Measurements from ENCODE around the gene RABL2A. TPM values are rescaled to one million over a fixed set of nuclear protein-coding genes. Genes with fewer than 3 reads are reported as not detected.
"Not testable (repeated sequence)": the region's sequence is repeated elsewhere in the genome, so short reads cannot be mapped to it uniquely, and the experiment has no call there.

The RABL2A gene
- total RNA-seq, 1 donor from 2014 or later: 17.0 TPM

- not testable (repeated sequence) for H3K4me1 Mint-ChIP-seq (ENCODE audit: low read depth, unreplicated experiment); H3K27ac Mint-ChIP-seq (ENCODE audit: unreplicated experiment); H3K36me3 Mint-ChIP-seq (ENCODE audit: unreplicated experiment); H3K9me3 Mint-ChIP-seq (ENCODE audit: unreplicated experiment); H3K27me3 Mint-ChIP-seq (ENCODE audit: unreplicated experiment)
- H3K4me3 Mint-ChIP-seq (ENCODE audit: unreplicated experiment): peak overlapping the region; percentile 75
- peak; percentile 82 for DNase-seq
- TF ChIP-seq CTCF (IDR thresholded peaks at IDR 0.05; ENCODE audit: partially characterized antibody, unreplicated experiment): peak; percentile 92
Observed at GRCh38 chr2:113604085-113604477, 23.0 kb upstream of the RABL2A start.

- not testable (repeated sequence) for DNase-seq; H3K27ac Mint-ChIP-seq (ENCODE audit: unreplicated experiment); H3K27me3 Mint-ChIP-seq (ENCODE audit: unreplicated experiment); H3K36me3 Mint-ChIP-seq (ENCODE audit: unreplicated experiment); H3K4me1 Mint-ChIP-seq (ENCODE audit: low read depth, unreplicated experiment); H3K4me3 Mint-ChIP-seq (ENCODE audit: unreplicated experiment); H3K9me3 Mint-ChIP-seq (ENCODE audit: unreplicated experiment)
Observed at GRCh38 chr2:113604661-113605060, 22.4 kb upstream of the RABL2A start.

- not testable (repeated sequence) for H3K4me3 Mint-ChIP-seq (ENCODE audit: unreplicated experiment); H3K27me3 Mint-ChIP-seq (ENCODE audit: unreplicated experiment); H3K9me3 Mint-ChIP-seq (ENCODE audit: unreplicated experiment); DNase-seq; H3K4me1 Mint-ChIP-seq (ENCODE audit: low read depth, unreplicated experiment); H3K27ac Mint-ChIP-seq (ENCODE audit: unreplicated experiment); H3K36me3 Mint-ChIP-seq (ENCODE audit: unreplicated experiment)
Observed at GRCh38 chr2:113606036-113606435, 21.0 kb upstream of the RABL2A start.

GRCh38 chr2:113609822-113610221 lies 17.2 kb upstream of the RABL2A start:
- DNase-seq; H3K9me3 Mint-ChIP-seq (ENCODE audit: unreplicated experiment); H3K27me3 Mint-ChIP-seq (ENCODE audit: unreplicated experiment); H3K27ac Mint-ChIP-seq (ENCODE audit: unreplicated experiment); H3K4me1 Mint-ChIP-seq (ENCODE audit: low read depth, unreplicated experiment); H3K36me3 Mint-ChIP-seq (ENCODE audit: unreplicated experiment); H3K4me3 Mint-ChIP-seq (ENCODE audit: unreplicated experiment): not testable (repeated sequence)

GRCh38 chr2:113621002-113621401 lies 6.1 kb upstream of the RABL2A start:
- not testable (repeated sequence) for H3K27ac Mint-ChIP-seq (ENCODE audit: unreplicated experiment); DNase-seq; H3K4me3 Mint-ChIP-seq (ENCODE audit: unreplicated experiment); H3K9me3 Mint-ChIP-seq (ENCODE audit: unreplicated experiment); H3K36me3 Mint-ChIP-seq (ENCODE audit: unreplicated experiment); H3K27me3 Mint-ChIP-seq (ENCODE audit: unreplicated experiment); H3K4me1 Mint-ChIP-seq (ENCODE audit: low read depth, unreplicated experiment)

- H3K27me3 Mint-ChIP-seq (ENCODE audit: unreplicated experiment); H3K27ac Mint-ChIP-seq (ENCODE audit: unreplicated experiment); DNase-seq; H3K9me3 Mint-ChIP-seq (ENCODE audit: unreplicated experiment); H3K36me3 Mint-ChIP-seq (ENCODE audit: unreplicated experiment); H3K4me1 Mint-ChIP-seq (ENCODE audit: low read depth, unreplicated experiment): not testable (repeated sequence)
- peak overlapping the region; percentile 46 for H3K4me3 Mint-ChIP-seq (ENCODE audit: unreplicated experiment)
Observed at GRCh38 chr2:113625906-113626305, 1.2 kb upstream of the RABL2A start.

- not testable (repeated sequence) for H3K27me3 Mint-ChIP-seq (ENCODE audit: unreplicated experiment); H3K36me3 Mint-ChIP-seq (ENCODE audit: unreplicated experiment); H3K9me3 Mint-ChIP-seq (ENCODE audit: unreplicated experiment); H3K27ac Mint-ChIP-seq (ENCODE audit: unreplicated experiment); DNase-seq; H3K4me3 Mint-ChIP-seq (ENCODE audit: unreplicated experiment); H3K4me1 Mint-ChIP-seq (ENCODE audit: low read depth, unreplicated experiment)
Observed at GRCh38 chr2:113632849-113633345, 5.8 kb downstream of the RABL2A start.

GRCh38 chr2:113635358-113635757 lies 8.3 kb downstream of the RABL2A start:
- H3K27me3 Mint-ChIP-seq (ENCODE audit: unreplicated experiment); H3K4me1 Mint-ChIP-seq (ENCODE audit: low read depth, unreplicated experiment); H3K9me3 Mint-ChIP-seq (ENCODE audit: unreplicated experiment); H3K27ac Mint-ChIP-seq (ENCODE audit: unreplicated experiment); DNase-seq; H3K36me3 Mint-ChIP-seq (ENCODE audit: unreplicated experiment); H3K4me3 Mint-ChIP-seq (ENCODE audit: unreplicated experiment): not testable (repeated sequence)

- H3K27me3 Mint-ChIP-seq (ENCODE audit: unreplicated experiment); DNase-seq; H3K4me1 Mint-ChIP-seq (ENCODE audit: low read depth, unreplicated experiment); H3K36me3 Mint-ChIP-seq (ENCODE audit: unreplicated experiment); H3K9me3 Mint-ChIP-seq (ENCODE audit: unreplicated experiment); H3K27ac Mint-ChIP-seq (ENCODE audit: unreplicated experiment); H3K4me3 Mint-ChIP-seq (ENCODE audit: unreplicated experiment): not testable (repeated sequence)
Observed at GRCh38 chr2:113636226-113636625, 9.2 kb downstream of the RABL2A start.

GRCh38 chr2:113638084-113638483 lies 11.0 kb downstream of the RABL2A start:
- H3K9me3 Mint-ChIP-seq (ENCODE audit: unreplicated experiment); DNase-seq; H3K27ac Mint-ChIP-seq (ENCODE audit: unreplicated experiment); H3K36me3 Mint-ChIP-seq (ENCODE audit: unreplicated experiment); H3K4me3 Mint-ChIP-seq (ENCODE audit: unreplicated experiment); H3K4me1 Mint-ChIP-seq (ENCODE audit: low read depth, unreplicated experiment); H3K27me3 Mint-ChIP-seq (ENCODE audit: unreplicated experiment): not testable (repeated sequence)

- H3K4me3 Mint-ChIP-seq (ENCODE audit: unreplicated experiment); H3K4me1 Mint-ChIP-seq (ENCODE audit: low read depth, unreplicated experiment); H3K9me3 Mint-ChIP-seq (ENCODE audit: unreplicated experiment); DNase-seq; H3K27me3 Mint-ChIP-seq (ENCODE audit: unreplicated experiment); H3K36me3 Mint-ChIP-seq (ENCODE audit: unreplicated experiment); H3K27ac Mint-ChIP-seq (ENCODE audit: unreplicated experiment): not testable (repeated sequence)
Observed at GRCh38 chr2:113646217-113646616, 19.2 kb downstream of the RABL2A start.

Measured in glutamatergic neuron (in vitro differentiated cells).